ENCODE data around the gene KANSL2.

- TF ChIP-seq, protein P1, sequence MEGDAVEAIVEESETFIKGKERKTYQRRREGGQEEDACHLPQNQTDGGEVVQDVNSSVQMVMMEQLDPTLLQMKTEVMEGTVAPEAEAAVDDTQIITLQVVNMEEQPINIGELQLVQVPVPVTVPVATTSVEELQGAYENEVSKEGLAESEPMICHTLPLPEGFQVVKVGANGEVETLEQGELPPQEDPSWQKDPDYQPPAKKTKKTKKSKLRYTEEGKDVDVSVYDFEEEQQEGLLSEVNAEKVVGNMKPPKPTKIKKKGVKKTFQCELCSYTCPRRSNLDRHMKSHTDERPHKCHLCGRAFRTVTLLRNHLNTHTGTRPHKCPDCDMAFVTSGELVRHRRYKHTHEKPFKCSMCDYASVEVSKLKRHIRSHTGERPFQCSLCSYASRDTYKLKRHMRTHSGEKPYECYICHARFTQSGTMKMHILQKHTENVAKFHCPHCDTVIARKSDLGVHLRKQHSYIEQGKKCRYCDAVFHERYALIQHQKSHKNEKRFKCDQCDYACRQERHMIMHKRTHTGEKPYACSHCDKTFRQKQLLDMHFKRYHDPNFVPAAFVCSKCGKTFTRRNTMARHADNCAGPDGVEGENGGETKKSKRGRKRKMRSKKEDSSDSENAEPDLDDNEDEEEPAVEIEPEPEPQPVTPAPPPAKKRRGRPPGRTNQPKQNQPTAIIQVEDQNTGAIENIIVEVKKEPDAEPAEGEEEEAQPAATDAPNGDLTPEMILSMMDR (conservative IDR thresholded peaks at IDR 0.05), result no peak
- no peak for TF ChIP-seq EZH2 (IDR thresholded peaks at IDR 0.05; ENCODE audit: low read depth)
These were observed 14.6 kb upstream of the KANSL2 start for GRCh38 chr12:48696626-48697025.
